GM19099 (cell line): ENCODE measurements around the gene CREB3L4.

Experiments used
- POLR2A ChIP-seq: IDR thresholded peaks from 3 replicates; pipeline ENCODE4 v1.6.1; 2011; ENCODE audit warnings: low read depth; ENCODE audit not compliant: insufficient read length; ENCODE audit errors: extremely low read depth

CREB3L4 gene

GRCh38 chr1:153985941-153986761, 18.4 kb downstream of the CREB3L4 start, which contains the start of gene RAB13:
TSS of gene RAB13 (minus strand) at chr1:153986339. CDS start at chr1:153986236, 103 bp downstream.
- no peak for TF ChIP-seq POLR2A

- no peak for TF ChIP-seq POLR2A
Measured at GRCh38 chr1:153987621-153988020, 19.9 kb downstream of the CREB3L4 start.

- peak; percentile 100 for TF ChIP-seq POLR2A
Measured at GRCh38 chr1:153990468-153991150, 22.9 kb downstream of the CREB3L4 start, which contains the start of gene RPS27. TSS of gene RPS27 (plus strand) at chr1:153990762. CDS start at chr1:153990797, 35 bp downstream.

GRCh38 chr1:153991151-153991630, 23.5 kb downstream of the CREB3L4 start:
- no peak for TF ChIP-seq POLR2A

GRCh38 chr1:153991806-153992205, 24.1 kb downstream of the CREB3L4 start:
- no peak for TF ChIP-seq POLR2A

- TF ChIP-seq POLR2A, result no peak
Measured at GRCh38 chr1:153995202-153995601, 27.5 kb downstream of the CREB3L4 start.

- no peak for TF ChIP-seq POLR2A
Measured at GRCh38 chr1:153995640-153996039, 27.9 kb downstream of the CREB3L4 start.

- no peak for TF ChIP-seq POLR2A
Measured at GRCh38 chr1:154000420-154000819, 32.7 kb downstream of the CREB3L4 start.

GRCh38 chr1:154006136-154006535, 38.4 kb downstream of the CREB3L4 start:
- TF ChIP-seq POLR2A, result no peak

GRCh38 chr1:154012129-154012528, 44.4 kb downstream of the CREB3L4 start:
- TF ChIP-seq POLR2A, result no peak

GRCh38 chr1:154014154-154014907, 46.6 kb downstream of the CREB3L4 start:
- TF ChIP-seq POLR2A, result no peak

- no peak for TF ChIP-seq POLR2A
Measured at GRCh38 chr1:154019269-154019668, 51.6 kb downstream of the CREB3L4 start.

- TF ChIP-seq POLR2A, result no peak
Measured at GRCh38 chr1:154019940-154020339, 52.2 kb downstream of the CREB3L4 start.
